Progenitor cell of endocrine pancreas (in vitro differentiated cells): ENCODE results near the gene STAB2. TPM values are rescaled to one million over a fixed set of nuclear protein-coding genes. Genes with fewer than 3 reads are reported as not detected.

Experiments
- DNase-seq: peaks from one replicate; pipeline ENCODE4 v3.0.0; 2021; ENCODE audit warnings: low spot score; ENCODE audit not compliant: unreplicated experiment
- H3K27ac Mint-ChIP-seq: 2 replicates; pipeline ENCODE4 v1.8.0; 2021; ENCODE audit warnings: mild to moderate bottlenecking, moderate library complexity, mixed read lengths
- H3K27me3 Mint-ChIP-seq: 2 replicates; pipeline ENCODE4 v1.8.0; 2021; ENCODE audit warnings: mixed read lengths
- H3K36me3 Mint-ChIP-seq: 2 replicates; pipeline ENCODE4 v1.8.0; 2022; ENCODE audit warnings: mixed read lengths; ENCODE audit not compliant: insufficient read depth
- H3K4me1 Mint-ChIP-seq: 2 replicates; pipeline ENCODE4 v1.8.0; 2021; ENCODE audit warnings: low read depth, mixed read lengths
- H3K4me3 Mint-ChIP-seq: 2 replicates; pipeline ENCODE4 v1.8.0; 2021; ENCODE audit warnings: low read depth, mild to moderate bottlenecking, moderate library complexity, mixed read lengths
- H3K9me3 Mint-ChIP-seq: 2 replicates; pipeline ENCODE4 v1.8.0; 2021; ENCODE audit warnings: low read depth, mixed read lengths
- CTCF ChIP-seq: fragments of 200-600 bp; sonication (generic); IDR thresholded peaks from one replicate; pipeline ENCODE4 v1.5.0; 2021; ENCODE audit warnings: antibody characterized with exemption, mild to moderate bottlenecking; ENCODE audit not compliant: unreplicated experiment
- total RNA-seq: library from RNA; stranded (reverse); gene quantifications from 2 replicates; pipeline ENCODE4 v1.2.1, GENCODE V29; 2021

STAB2 gene
- total RNA-seq, 1 donor from 2014 or later = not detected

GRCh38 chr12:103571286-103571685 lies 15.8 kb upstream of the STAB2 start:
- H3K4me3 Mint-ChIP-seq = peak overlapping the region; percentile 20
- peaks cover 11% of the 10 kb centered on the region for H3K9me3 Mint-ChIP-seq
- peak; percentile 46 for DNase-seq
- peak; percentile 40 for TF ChIP-seq CTCF
- H3K27ac Mint-ChIP-seq = no peak overlapping the region
- H3K36me3 Mint-ChIP-seq = peaks cover 1% of the 10 kb centered on the region
- peaks cover 9% of the 10 kb centered on the region for H3K4me1 Mint-ChIP-seq
- H3K27me3 Mint-ChIP-seq = peaks cover 60% of the 10 kb centered on the region

GRCh38 chr12:103572312-103573045 lies 14.6 kb upstream of the STAB2 start:
- TF ChIP-seq CTCF = no peak
- Mint-ChIP-seq H3K27me3 (peaks cover 62% of the 10 kb centered on the region), H3K36me3 (no peaks in the 10 kb centered on the region), H3K4me3 (no peak overlapping the region), H3K27ac (no peak overlapping the region), H3K9me3 (no peaks in the 10 kb centered on the region), H3K4me1 (peaks cover 9% of the 10 kb centered on the region)
- DNase-seq = no peak

GRCh38 chr12:103573185-103573584 lies 13.9 kb upstream of the STAB2 start:
- Mint-ChIP-seq H3K36me3 (no peaks in the 10 kb centered on the region), H3K4me1 (peaks cover 9% of the 10 kb centered on the region), H3K27me3 (peaks cover 60% of the 10 kb centered on the region), H3K9me3 (no peaks in the 10 kb centered on the region), H3K27ac (no peak overlapping the region), H3K4me3 (no peak overlapping the region)
- no peak for DNase-seq
- TF ChIP-seq CTCF = no peak

- H3K4me1 Mint-ChIP-seq = peaks cover 2% of the 10 kb centered on the region
- H3K9me3 Mint-ChIP-seq = no peaks in the 10 kb centered on the region
- H3K27me3 Mint-ChIP-seq = peaks cover 60% of the 10 kb centered on the region
- no peaks in the 10 kb centered on the region for H3K36me3 Mint-ChIP-seq
- DNase-seq = no peak
- H3K4me3 Mint-ChIP-seq = no peak overlapping the region
- TF ChIP-seq CTCF = no peak
- H3K27ac Mint-ChIP-seq = no peak overlapping the region
Measured at GRCh38 chr12:103578926-103579325, 8.1 kb upstream of the STAB2 start.

- no peak overlapping the region for H3K4me3 Mint-ChIP-seq
- no peak for DNase-seq
- H3K4me1 Mint-ChIP-seq = peaks cover 2% of the 10 kb centered on the region
- H3K27me3 Mint-ChIP-seq = peaks cover 59% of the 10 kb centered on the region
- no peaks in the 10 kb centered on the region for H3K36me3 Mint-ChIP-seq
- no peaks in the 10 kb centered on the region for H3K9me3 Mint-ChIP-seq
- no peak for TF ChIP-seq CTCF
- no peak overlapping the region for H3K27ac Mint-ChIP-seq
Measured at GRCh38 chr12:103580026-103580425, 7.0 kb upstream of the STAB2 start.
